PFSK-1 (cell line): ENCODE measurements around the gene WDFY2.

Source experiments
- FOXP2 ChIP-seq: optimal IDR thresholded peaks from 2 replicates; pipeline ENCODE3; 2011; ENCODE audit warnings: borderline replicate concordance, control low read depth, inconsistent platforms; ENCODE audit not compliant: insufficient read depth; ENCODE audit errors: extremely low read length, extremely low read depth
- POLR2AphosphoS5 ChIP-seq: IDR thresholded peaks from 2 replicates; pipeline ENCODE4 v1.6.1; 2012; ENCODE audit warnings: low read depth, mild to moderate bottlenecking, control low read depth, low read length, moderate library complexity
- SIN3A ChIP-seq: IDR thresholded peaks from 2 replicates; pipeline ENCODE4 v1.6.1; 2012; ENCODE audit warnings: mild to moderate bottlenecking, low read length, moderate library complexity, borderline replicate concordance; ENCODE audit not compliant: insufficient read depth
- TAF1 ChIP-seq: IDR thresholded peaks from 2 replicates; pipeline ENCODE4 v1.6.1; 2012; ENCODE audit warnings: low read length, control low read depth, borderline replicate concordance; ENCODE audit not compliant: insufficient read depth
- TF ChIP-seq, protein P1 (sequence below), 2 experiments: IDR thresholded peaks; 2 replicates each; pipeline versions ENCODE4 v1.6.1 to v1.8.0; 2011 to 2012; ENCODE audit warnings: low read depth in 2 of 2, low read length in 2 of 2, control low read depth in 1 of 2, inconsistent platforms in 1 of 2, mild to moderate bottlenecking in 1 of 2, moderate library complexity in 1 of 2; ENCODE audit not compliant: insufficient read depth in 1 of 2

WDFY2 gene

DNA sequence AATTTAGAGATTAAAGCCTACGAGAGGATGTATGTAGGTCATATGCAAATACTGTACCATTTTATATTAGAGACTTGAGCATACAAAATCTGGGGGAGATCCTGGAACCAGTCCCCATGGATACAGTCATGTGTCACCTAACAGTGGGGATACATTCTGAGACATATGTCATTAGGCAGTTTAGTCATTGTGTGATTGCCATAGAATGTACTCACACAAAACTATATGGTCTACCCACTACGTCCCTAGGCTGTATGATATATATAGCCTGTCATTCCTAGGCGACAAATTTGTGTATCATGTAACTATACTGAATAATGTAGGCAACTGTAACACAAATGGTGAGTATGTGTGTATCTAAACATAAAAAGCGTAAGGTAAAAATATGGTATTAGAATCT lies 62.8 kb downstream of the WDFY2 start:
- no peak for TF ChIP-seq SIN3A
- no peak for TF ChIP-seq FOXP2

DNA sequence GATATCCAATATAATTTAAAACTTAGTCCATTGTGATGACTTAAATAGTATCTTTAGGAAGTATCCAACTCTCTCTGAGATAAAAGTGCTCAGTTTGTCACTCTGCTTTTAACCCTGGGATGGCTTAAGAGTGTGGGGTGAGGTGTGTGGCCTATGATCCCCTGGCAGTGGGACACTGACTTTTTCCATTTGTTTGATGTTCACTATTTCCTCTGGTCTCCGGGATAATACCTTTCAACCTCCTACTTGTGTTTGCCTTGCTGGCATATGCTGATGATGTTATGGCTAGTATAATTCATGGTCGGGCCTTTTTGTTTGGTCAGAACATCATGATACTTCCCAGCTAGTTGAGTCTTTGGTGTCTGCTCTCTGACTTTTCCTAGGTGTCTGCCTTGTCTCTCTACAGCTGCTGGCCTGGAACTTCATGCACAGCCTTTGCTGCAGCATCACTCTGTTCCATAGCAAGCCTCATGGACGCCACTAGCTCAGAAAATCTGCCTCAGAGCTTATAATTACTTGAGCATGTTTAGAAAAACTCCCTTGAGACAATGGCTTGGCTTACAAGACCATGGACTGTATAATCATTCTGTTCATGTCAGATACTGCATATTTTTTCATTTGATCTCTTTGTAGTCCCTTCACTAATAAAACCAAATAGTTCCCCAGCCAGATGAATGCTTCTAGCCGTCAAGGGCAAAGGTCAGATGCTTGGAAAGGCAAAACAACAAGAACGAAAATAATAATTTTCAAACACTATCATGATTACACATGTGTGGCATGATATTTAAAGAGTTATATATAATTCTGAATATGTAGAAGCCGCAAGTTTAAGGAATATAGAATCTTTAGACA lies 75.2 kb downstream of the WDFY2 start:
- TF ChIP-seq TAF1 (no peak), POLR2AphosphoS5 (no peak)

- TF ChIP-seq FOXP2 (no peak), POLR2AphosphoS5 (no peak), SIN3A (no peak), TAF1 (no peak)
- TF ChIP-seq, protein P1, sequence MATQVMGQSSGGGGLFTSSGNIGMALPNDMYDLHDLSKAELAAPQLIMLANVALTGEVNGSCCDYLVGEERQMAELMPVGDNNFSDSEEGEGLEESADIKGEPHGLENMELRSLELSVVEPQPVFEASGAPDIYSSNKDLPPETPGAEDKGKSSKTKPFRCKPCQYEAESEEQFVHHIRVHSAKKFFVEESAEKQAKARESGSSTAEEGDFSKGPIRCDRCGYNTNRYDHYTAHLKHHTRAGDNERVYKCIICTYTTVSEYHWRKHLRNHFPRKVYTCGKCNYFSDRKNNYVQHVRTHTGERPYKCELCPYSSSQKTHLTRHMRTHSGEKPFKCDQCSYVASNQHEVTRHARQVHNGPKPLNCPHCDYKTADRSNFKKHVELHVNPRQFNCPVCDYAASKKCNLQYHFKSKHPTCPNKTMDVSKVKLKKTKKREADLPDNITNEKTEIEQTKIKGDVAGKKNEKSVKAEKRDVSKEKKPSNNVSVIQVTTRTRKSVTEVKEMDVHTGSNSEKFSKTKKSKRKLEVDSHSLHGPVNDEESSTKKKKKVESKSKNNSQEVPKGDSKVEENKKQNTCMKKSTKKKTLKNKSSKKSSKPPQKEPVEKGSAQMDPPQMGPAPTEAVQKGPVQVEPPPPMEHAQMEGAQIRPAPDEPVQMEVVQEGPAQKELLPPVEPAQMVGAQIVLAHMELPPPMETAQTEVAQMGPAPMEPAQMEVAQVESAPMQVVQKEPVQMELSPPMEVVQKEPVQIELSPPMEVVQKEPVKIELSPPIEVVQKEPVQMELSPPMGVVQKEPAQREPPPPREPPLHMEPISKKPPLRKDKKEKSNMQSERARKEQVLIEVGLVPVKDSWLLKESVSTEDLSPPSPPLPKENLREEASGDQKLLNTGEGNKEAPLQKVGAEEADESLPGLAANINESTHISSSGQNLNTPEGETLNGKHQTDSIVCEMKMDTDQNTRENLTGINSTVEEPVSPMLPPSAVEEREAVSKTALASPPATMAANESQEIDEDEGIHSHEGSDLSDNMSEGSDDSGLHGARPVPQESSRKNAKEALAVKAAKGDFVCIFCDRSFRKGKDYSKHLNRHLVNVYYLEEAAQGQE (IDR thresholded peaks at IDR 0.05; ENCODE audit: insufficient read depth in 1 of 2, low read depth in 2 of 2, low read length in 2 of 2): no peak
These were observed 76.6 kb downstream of the WDFY2 start for GRCh38 chr13:51660813-51661212.

GRCh38 chr13:51663973-51664957 lies 80.0 kb downstream of the WDFY2 start:
- no peak for TF ChIP-seq POLR2AphosphoS5
- no peak for TF ChIP-seq TAF1
- TF ChIP-seq SIN3A: no peak
- TF ChIP-seq FOXP2: no peak
- TF ChIP-seq, protein P1 (IDR thresholded peaks at IDR 0.05; ENCODE audit: insufficient read depth in 1 of 2, low read depth in 2 of 2, low read length in 2 of 2): no peak

GRCh38 chr13:51665456-51665855 lies 81.2 kb downstream of the WDFY2 start:
- TF ChIP-seq SIN3A (no peak), POLR2AphosphoS5 (no peak), TAF1 (no peak), FOXP2 (no peak)
- TF ChIP-seq, protein P1 (IDR thresholded peaks at IDR 0.05; ENCODE audit: insufficient read depth in 1 of 2, low read depth in 2 of 2, low read length in 2 of 2): no peak

DNA sequence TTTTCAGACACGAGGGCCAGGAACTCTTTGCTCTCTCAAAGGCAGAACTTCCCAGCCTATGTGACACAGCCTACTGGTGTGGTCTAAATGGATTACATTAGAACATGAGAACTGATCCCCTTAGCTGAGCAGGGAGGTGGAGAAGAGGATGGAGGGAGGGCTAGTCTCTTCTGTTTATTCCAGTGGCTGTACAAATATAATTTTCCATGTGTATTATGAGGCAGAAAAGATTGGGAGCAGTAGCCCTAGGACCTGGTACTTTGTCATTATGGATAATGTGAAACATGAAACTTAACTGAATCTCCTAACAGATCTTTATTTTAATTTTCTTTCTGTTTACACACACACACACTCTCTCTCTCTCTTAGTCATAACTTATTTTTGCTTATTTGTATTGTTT lies 82.1 kb downstream of the WDFY2 start:
- TF ChIP-seq TAF1 (no peak), SIN3A (no peak), POLR2AphosphoS5 (no peak), FOXP2 (no peak)
- TF ChIP-seq, protein P1 (IDR thresholded peaks at IDR 0.05; ENCODE audit: insufficient read depth in 1 of 2, low read depth in 2 of 2, low read length in 2 of 2): no peak
